SK-N-SH treated with all-trans-retinoic acid at 6 μM for 48 hours (cell line): ENCODE results near the gene TK1.

Experiments
- ATAC-seq: fragments of 200-7000 bp; cut with Tn5 transposase; 3 replicates; pipeline ENCODE4 v1.9.1; 2020; ENCODE audit warnings: mild to moderate bottlenecking, moderate library complexity
- ARNTL ChIP-seq: fragments of 450-650 bp; formaldehyde crosslinking; IDR thresholded peaks from 2 replicates; pipeline ENCODE4 v1.5.0; 2020; ENCODE audit warnings: low read depth, mild to moderate bottlenecking, moderate library complexity, borderline replicate concordance
- BACH2 ChIP-seq: fragments of 250-450 bp; sonication (Bioruptor Pico); IDR thresholded peaks from 2 replicates; pipeline ENCODE4 v1.9.0; 2021; ENCODE audit warnings: mild to moderate bottlenecking, borderline replicate concordance
- CSDC2 ChIP-seq: fragments of 250-450 bp; sonication (Bioruptor Pico); IDR thresholded peaks from 2 replicates; pipeline ENCODE4 v1.5.0; 2020; ENCODE audit warnings: mild to moderate bottlenecking, moderate library complexity
- ESRRG ChIP-seq: fragments of 250-450 bp; sonication (Bioruptor Pico); IDR thresholded peaks from 2 replicates; pipeline ENCODE4 v1.6.1; 2021; ENCODE audit warnings: mild to moderate bottlenecking
- GLIS3 ChIP-seq: fragments of 250-450 bp; sonication (Bioruptor Pico); IDR thresholded peaks from 2 replicates; pipeline ENCODE4 v1.5.0; 2020; ENCODE audit warnings: mild to moderate bottlenecking, moderate library complexity
- ISL1 ChIP-seq: fragments of 250-450 bp; sonication (Bioruptor Pico); IDR thresholded peaks from 2 replicates; pipeline ENCODE4 v2.1.2; 2022; ENCODE audit warnings: mild to moderate bottlenecking, moderate library complexity
- OSR1 ChIP-seq: fragments of 250-450 bp; sonication (Bioruptor Pico); IDR thresholded peaks from 2 replicates; pipeline ENCODE4 v1.8.0; 2022; ENCODE audit warnings: moderate library complexity, mild to moderate bottlenecking, inconsistent platforms
- PPARA ChIP-seq: fragments of 250-450 bp; sonication (Bioruptor Pico); IDR thresholded peaks from 2 replicates; pipeline ENCODE4 v1.5.0; 2020; ENCODE audit warnings: mild to moderate bottlenecking, borderline replicate concordance
- SNAI2 ChIP-seq: fragments of 250-450 bp; sonication (Bioruptor Pico); IDR thresholded peaks from 2 replicates; pipeline ENCODE4 v1.5.0; 2020; ENCODE audit warnings: mild to moderate bottlenecking, moderate library complexity
- TCF4 ChIP-seq: fragments of 250-450 bp; sonication (Bioruptor Pico); IDR thresholded peaks from 2 replicates; pipeline ENCODE4 v1.8.0; 2021; ENCODE audit warnings: mild to moderate bottlenecking, moderate library complexity, borderline replicate concordance
- ZC3H10 ChIP-seq: fragments of 250-450 bp; sonication (Bioruptor Pico); IDR thresholded peaks from 2 replicates; pipeline ENCODE4 v1.5.1; 2021; ENCODE audit warnings: mild to moderate bottlenecking, moderate library complexity
- ZFP3 ChIP-seq: fragments of 250-450 bp; sonication (Bioruptor Pico); IDR thresholded peaks from 2 replicates; pipeline ENCODE4 v1.5.0; 2020; ENCODE audit warnings: mild to moderate bottlenecking, moderate library complexity
- ZFP30 ChIP-seq: fragments of 450-650 bp; formaldehyde crosslinking; IDR thresholded peaks from 2 replicates; pipeline ENCODE4 v1.5.0; 2022; ENCODE audit warnings: mild to moderate bottlenecking, moderate library complexity
- ZNF565 ChIP-seq: fragments of 450-650 bp; formaldehyde crosslinking; conservative IDR thresholded peaks from 2 replicates; pipeline ENCODE4 v1.5.0; 2020; ENCODE audit warnings: low read depth, mild to moderate bottlenecking, moderate library complexity
- ZNF70 ChIP-seq: fragments of 450-650 bp; formaldehyde crosslinking; IDR thresholded peaks from 2 replicates; pipeline ENCODE4 v1.5.0; 2020; ENCODE audit warnings: mild to moderate bottlenecking, moderate library complexity
- TF ChIP-seq, protein P1 (sequence below): fragments of 250-450 bp; sonication (Bioruptor Pico); IDR thresholded peaks from 2 replicates; pipeline ENCODE4 v1.8.0; 2021; ENCODE audit warnings: low read depth, mild to moderate bottlenecking, moderate library complexity, borderline replicate concordance
- TF ChIP-seq, protein P2 (sequence below): fragments of 250-450 bp; sonication (Bioruptor Pico); IDR thresholded peaks from 2 replicates; pipeline ENCODE4 v1.5.0; 2020; ENCODE audit warnings: mild to moderate bottlenecking, moderate library complexity
- TF ChIP-seq, protein P3 (sequence below): fragments of 250-450 bp; sonication (Bioruptor Pico); IDR thresholded peaks from 2 replicates; pipeline ENCODE4 v1.5.1; 2020; ENCODE audit warnings: low read depth, mild to moderate bottlenecking, moderate library complexity
- TF ChIP-seq, protein P4 (sequence below): fragments of 250-450 bp; sonication (Bioruptor Pico); IDR thresholded peaks from 2 replicates; pipeline ENCODE4 v1.5.1; 2021; ENCODE audit warnings: mild to moderate bottlenecking, moderate library complexity
- TF ChIP-seq, protein P5 (sequence below): fragments of 250-450 bp; sonication (Bioruptor Pico); IDR thresholded peaks from 2 replicates; pipeline ENCODE4 v1.8.0; 2020; ENCODE audit warnings: mild to moderate bottlenecking, moderate library complexity, borderline replicate concordance

The TK1 gene

DNA sequence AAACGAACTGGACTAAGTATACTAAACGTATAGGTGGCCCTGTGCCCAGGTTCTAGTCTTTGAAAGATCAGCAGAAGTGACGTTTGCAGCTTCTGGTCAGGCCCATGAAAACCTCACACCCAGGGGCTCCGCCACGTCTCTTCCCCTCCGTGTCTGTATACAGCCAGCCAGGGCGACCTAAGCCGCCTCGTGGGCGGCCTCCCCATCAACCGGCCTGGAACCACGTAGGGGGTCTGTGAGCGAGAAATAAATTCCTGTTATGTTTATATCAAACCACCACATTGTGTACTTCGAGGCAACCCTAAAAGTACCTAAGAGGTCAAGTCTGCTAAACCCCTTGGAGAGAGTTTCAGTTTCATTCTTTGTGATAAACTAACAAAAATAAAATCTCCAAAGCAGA lies 6.8 kb downstream of the TK1 start (continued):
- no peak for TF ChIP-seq ARNTL
- TF ChIP-seq OSR1, result no peak

DNA sequence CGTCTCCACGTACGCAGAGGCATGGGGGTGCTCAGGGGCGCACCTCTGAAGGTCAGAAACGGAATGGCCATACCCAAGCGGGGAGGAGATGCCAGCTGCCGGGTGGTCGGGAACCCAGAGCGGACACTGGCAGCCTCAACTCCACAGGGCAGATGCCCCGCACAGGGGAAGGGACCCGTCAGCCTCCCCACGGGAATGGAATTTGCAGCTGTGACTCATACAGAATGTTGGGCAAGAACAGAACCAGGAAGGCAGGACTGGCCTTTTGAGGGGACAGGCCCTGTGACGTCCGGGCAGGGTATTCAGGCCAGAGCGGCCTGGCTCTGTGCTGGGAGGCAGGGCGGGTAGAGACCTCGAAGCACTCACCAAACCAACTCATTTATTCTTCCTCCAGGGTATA lies 7.5 kb downstream of the TK1 start:
- 0 out of 3 replicates have a peak, but pooled peaks have one; percentile 7 for ATAC-seq

DNA sequence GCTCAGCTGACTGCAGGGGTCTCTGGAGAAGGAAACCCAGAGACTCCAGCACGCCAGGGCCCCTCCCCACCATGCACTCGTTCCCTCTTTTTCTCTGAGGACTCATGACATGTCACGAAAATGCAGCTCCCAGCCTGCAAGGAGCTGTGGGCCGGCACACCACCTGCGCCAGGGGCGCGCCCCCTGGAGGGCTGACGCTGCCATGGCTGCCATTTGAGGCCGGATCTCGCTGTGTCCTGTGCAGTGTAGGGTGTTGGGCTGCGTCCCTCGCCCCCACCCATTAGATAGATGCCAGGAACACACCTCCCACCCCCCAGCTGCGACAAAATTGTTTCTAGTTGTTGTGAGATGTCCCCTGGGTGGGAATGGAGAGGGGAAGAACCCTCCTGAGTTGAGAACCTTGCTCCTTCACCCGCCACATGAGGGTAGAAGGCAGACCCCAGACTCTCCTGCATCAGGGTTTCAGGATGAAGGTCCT lies 10.3 kb downstream of the TK1 start:
- peak; percentile 84 for ATAC-seq
- no peak for TF ChIP-seq BACH2 (CRISPR knock-in tag)
- TF ChIP-seq, protein P1, sequence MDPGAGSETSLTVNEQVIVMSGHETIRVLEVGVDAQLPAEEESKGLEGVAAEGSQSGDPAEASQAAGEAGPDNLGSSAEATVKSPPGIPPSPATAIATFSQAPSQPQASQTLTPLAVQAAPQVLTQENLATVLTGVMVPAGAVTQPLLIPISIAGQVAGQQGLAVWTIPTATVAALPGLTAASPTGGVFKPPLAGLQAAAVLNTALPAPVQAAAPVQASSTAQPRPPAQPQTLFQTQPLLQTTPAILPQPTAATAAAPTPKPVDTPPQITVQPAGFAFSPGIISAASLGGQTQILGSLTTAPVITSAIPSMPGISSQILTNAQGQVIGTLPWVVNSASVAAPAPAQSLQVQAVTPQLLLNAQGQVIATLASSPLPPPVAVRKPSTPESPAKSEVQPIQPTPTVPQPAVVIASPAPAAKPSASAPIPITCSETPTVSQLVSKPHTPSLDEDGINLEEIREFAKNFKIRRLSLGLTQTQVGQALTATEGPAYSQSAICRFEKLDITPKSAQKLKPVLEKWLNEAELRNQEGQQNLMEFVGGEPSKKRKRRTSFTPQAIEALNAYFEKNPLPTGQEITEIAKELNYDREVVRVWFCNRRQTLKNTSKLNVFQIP (CRISPR knock-in tag), result no peak
- no peak for TF ChIP-seq ESRRG (CRISPR knock-in tag)
- TF ChIP-seq, protein P2, sequence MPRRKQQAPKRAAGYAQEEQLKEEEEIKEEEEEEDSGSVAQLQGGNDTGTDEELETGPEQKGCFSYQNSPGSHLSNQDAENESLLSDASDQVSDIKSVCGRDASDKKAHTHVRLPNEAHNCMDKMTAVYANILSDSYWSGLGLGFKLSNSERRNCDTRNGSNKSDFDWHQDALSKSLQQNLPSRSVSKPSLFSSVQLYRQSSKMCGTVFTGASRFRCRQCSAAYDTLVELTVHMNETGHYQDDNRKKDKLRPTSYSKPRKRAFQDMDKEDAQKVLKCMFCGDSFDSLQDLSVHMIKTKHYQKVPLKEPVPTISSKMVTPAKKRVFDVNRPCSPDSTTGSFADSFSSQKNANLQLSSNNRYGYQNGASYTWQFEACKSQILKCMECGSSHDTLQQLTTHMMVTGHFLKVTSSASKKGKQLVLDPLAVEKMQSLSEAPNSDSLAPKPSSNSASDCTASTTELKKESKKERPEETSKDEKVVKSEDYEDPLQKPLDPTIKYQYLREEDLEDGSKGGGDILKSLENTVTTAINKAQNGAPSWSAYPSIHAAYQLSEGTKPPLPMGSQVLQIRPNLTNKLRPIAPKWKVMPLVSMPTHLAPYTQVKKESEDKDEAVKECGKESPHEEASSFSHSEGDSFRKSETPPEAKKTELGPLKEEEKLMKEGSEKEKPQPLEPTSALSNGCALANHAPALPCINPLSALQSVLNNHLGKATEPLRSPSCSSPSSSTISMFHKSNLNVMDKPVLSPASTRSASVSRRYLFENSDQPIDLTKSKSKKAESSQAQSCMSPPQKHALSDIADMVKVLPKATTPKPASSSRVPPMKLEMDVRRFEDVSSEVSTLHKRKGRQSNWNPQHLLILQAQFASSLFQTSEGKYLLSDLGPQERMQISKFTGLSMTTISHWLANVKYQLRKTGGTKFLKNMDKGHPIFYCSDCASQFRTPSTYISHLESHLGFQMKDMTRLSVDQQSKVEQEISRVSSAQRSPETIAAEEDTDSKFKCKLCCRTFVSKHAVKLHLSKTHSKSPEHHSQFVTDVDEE (CRISPR knock-in tag), result no peak
- TF ChIP-seq TCF4 (CRISPR knock-in tag), result no peak
- no peak for TF ChIP-seq ZFP3
- TF ChIP-seq, protein P3, sequence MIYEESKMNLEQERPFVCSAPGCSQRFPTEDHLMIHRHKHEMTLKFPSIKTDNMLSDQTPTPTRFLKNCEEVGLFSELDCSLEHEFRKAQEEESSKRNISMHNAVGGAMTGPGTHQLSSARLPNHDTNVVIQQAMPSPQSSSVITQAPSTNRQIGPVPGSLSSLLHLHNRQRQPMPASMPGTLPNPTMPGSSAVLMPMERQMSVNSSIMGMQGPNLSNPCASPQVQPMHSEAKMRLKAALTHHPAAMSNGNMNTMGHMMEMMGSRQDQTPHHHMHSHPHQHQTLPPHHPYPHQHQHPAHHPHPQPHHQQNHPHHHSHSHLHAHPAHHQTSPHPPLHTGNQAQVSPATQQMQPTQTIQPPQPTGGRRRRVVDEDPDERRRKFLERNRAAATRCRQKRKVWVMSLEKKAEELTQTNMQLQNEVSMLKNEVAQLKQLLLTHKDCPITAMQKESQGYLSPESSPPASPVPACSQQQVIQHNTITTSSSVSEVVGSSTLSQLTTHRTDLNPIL (CRISPR knock-in tag), result no peak
- TF ChIP-seq CSDC2 (CRISPR knock-in tag), result no peak
- TF ChIP-seq GLIS3 (CRISPR knock-in tag), result no peak
- TF ChIP-seq, protein P4, sequence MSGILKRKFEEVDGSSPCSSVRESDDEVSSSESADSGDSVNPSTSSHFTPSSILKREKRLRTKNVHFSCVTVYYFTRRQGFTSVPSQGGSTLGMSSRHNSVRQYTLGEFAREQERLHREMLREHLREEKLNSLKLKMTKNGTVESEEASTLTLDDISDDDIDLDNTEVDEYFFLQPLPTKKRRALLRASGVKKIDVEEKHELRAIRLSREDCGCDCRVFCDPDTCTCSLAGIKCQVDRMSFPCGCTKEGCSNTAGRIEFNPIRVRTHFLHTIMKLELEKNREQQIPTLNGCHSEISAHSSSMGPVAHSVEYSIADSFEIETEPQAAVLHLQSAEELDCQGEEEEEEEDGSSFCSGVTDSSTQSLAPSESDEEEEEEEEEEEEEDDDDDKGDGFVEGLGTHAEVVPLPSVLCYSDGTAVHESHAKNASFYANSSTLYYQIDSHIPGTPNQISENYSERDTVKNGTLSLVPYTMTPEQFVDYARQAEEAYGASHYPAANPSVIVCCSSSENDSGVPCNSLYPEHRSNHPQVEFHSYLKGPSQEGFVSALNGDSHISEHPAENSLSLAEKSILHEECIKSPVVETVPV (CRISPR knock-in tag), result no peak
- TF ChIP-seq ARNTL, result no peak
- TF ChIP-seq ISL1, result no peak
- no peak for TF ChIP-seq ZC3H10 (CRISPR knock-in tag)
- TF ChIP-seq ZNF565, result no peak
- TF ChIP-seq, all 23 proteins: peak for 0

More for the DNA sequence above, 7.5 kb downstream of the TK1 start:
- TF ChIP-seq, protein P5, sequence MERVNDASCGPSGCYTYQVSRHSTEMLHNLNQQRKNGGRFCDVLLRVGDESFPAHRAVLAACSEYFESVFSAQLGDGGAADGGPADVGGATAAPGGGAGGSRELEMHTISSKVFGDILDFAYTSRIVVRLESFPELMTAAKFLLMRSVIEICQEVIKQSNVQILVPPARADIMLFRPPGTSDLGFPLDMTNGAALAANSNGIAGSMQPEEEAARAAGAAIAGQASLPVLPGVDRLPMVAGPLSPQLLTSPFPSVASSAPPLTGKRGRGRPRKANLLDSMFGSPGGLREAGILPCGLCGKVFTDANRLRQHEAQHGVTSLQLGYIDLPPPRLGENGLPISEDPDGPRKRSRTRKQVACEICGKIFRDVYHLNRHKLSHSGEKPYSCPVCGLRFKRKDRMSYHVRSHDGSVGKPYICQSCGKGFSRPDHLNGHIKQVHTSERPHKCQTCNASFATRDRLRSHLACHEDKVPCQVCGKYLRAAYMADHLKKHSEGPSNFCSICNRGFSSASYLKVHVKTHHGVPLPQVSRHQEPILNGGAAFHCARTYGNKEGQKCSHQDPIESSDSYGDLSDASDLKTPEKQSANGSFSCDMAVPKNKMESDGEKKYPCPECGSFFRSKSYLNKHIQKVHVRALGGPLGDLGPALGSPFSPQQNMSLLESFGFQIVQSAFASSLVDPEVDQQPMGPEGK, result no peak
- TF ChIP-seq ZNF70, result no peak
- no peak for TF ChIP-seq SNAI2
- no peak for TF ChIP-seq ESRRG (CRISPR knock-in tag)
- no peak for TF ChIP-seq ZFP3
- TF ChIP-seq PPARA (CRISPR knock-in tag), result no peak
- no peak for TF ChIP-seq CSDC2 (CRISPR knock-in tag)
- TF ChIP-seq, protein P1 (CRISPR knock-in tag), result no peak
- TF ChIP-seq ZFP30 (CRISPR knock-in tag), result no peak
